Measurements from ENCODE around the gene CHSY3. TPM values are rescaled to one million over a fixed set of nuclear protein-coding genes. Genes with fewer than 3 reads are reported as not detected.

Gene CHSY3
- total RNA-seq, 1 donor from 2014 or later = 2.1 TPM

GRCh38 chr5:129945774-129946270, 41.6 kb downstream of the CHSY3 start:
- no peak for DNase-seq (ENCODE audit: low read depth, low spot score)

GRCh38 chr5:129951039-129951438, 46.8 kb downstream of the CHSY3 start:
- no peak for DNase-seq (ENCODE audit: low read depth, low spot score)

GRCh38 chr5:129958581-129958980, 54.3 kb downstream of the CHSY3 start:
- DNase-seq (ENCODE audit: low read depth, low spot score) = no peak

- no peak for DNase-seq (ENCODE audit: low read depth, low spot score)
These were observed 56.6 kb downstream of the CHSY3 start for GRCh38 chr5:129960831-129961230.

- DNase-seq (ENCODE audit: low read depth, low spot score) = no peak
These were observed 58.2 kb downstream of the CHSY3 start for GRCh38 chr5:129962506-129962905.

GRCh38 chr5:129963359-129963758, 59.1 kb downstream of the CHSY3 start:
- no peak for DNase-seq (ENCODE audit: low read depth, low spot score)

- DNase-seq (ENCODE audit: low read depth, low spot score) = no peak
These were observed 61.8 kb downstream of the CHSY3 start for GRCh38 chr5:129966071-129966470.

GRCh38 chr5:129971714-129972113, 67.4 kb downstream of the CHSY3 start:
- DNase-seq (ENCODE audit: low read depth, low spot score) = no peak

GRCh38 chr5:129972465-129973141, 68.3 kb downstream of the CHSY3 start:
- no peak for DNase-seq (ENCODE audit: low read depth, low spot score)

GRCh38 chr5:129973716-129974426, 69.6 kb downstream of the CHSY3 start:
- no peak for DNase-seq (ENCODE audit: low read depth, low spot score)

- DNase-seq (ENCODE audit: low read depth, low spot score) = no peak
These were observed 73.5 kb downstream of the CHSY3 start for GRCh38 chr5:129977810-129978209.

GRCh38 chr5:129978270-129978669, 74.0 kb downstream of the CHSY3 start:
- no peak for DNase-seq (ENCODE audit: low read depth, low spot score)

- no peak for DNase-seq (ENCODE audit: low read depth, low spot score)
These were observed 84.2 kb downstream of the CHSY3 start for GRCh38 chr5:129988453-129988852.

GRCh38 chr5:129991780-129992179, 87.5 kb downstream of the CHSY3 start:
- DNase-seq (ENCODE audit: low read depth, low spot score) = no peak

GRCh38 chr5:129996896-129997295, 92.6 kb downstream of the CHSY3 start:
- DNase-seq (ENCODE audit: low read depth, low spot score) = no peak

GRCh38 chr5:130000460-130000859, 96.2 kb downstream of the CHSY3 start:
- no peak for DNase-seq (ENCODE audit: low read depth, low spot score)

- no peak for DNase-seq (ENCODE audit: low read depth, low spot score)
These were observed 97.9 kb downstream of the CHSY3 start for GRCh38 chr5:130002183-130002582.

- no peak for DNase-seq (ENCODE audit: low read depth, low spot score)
These were observed 98.6 kb downstream of the CHSY3 start for GRCh38 chr5:130002876-130003275.

GRCh38 chr5:130011986-130012385, 107.7 kb downstream of the CHSY3 start:
- no peak for DNase-seq (ENCODE audit: low read depth, low spot score)

- no peak for DNase-seq (ENCODE audit: low read depth, low spot score)
These were observed 112.9 kb downstream of the CHSY3 start for GRCh38 chr5:130017173-130017572.

GRCh38 chr5:130018641-130019040, 114.4 kb downstream of the CHSY3 start:
- DNase-seq (ENCODE audit: low read depth, low spot score) = no peak

GRCh38 chr5:130021000-130021399, 116.7 kb downstream of the CHSY3 start:
- DNase-seq (ENCODE audit: low read depth, low spot score) = no peak

GRCh38 chr5:130021876-130022275, 117.6 kb downstream of the CHSY3 start:
- DNase-seq (ENCODE audit: low read depth, low spot score) = no peak

Data from pulmonary artery endothelial cell (primary cell).